Measurements from ENCODE around the gene ZNF653. TPM values are rescaled to one million over a fixed set of nuclear protein-coding genes. Genes with fewer than 3 reads are reported as not detected.

ZNF653 gene
- total and polyA plus RNA-seq, 9 of the 15 experiments (the other 6 are each of a cell fraction or from before 2014, with no cell fraction given), result 1.6 to 8.0 (median 4.2) TPM; not detected in 2

GRCh38 chr19:11482384-11483050 is 23.1 kb downstream of the ZNF653 start (continued):
- TF ChIP-seq PBX2 (CRISPR knock-in tag; IDR thresholded peaks at IDR 0.05; ENCODE audit: low read depth) (no peak), PBX2 (tag; conservative IDR thresholded peaks at IDR 0.05; ENCODE audit: low read depth) (no peak), RB1 (IDR thresholded peaks at IDR 0.05; ENCODE audit: low read depth) (peak; percentile 97)

DNA sequence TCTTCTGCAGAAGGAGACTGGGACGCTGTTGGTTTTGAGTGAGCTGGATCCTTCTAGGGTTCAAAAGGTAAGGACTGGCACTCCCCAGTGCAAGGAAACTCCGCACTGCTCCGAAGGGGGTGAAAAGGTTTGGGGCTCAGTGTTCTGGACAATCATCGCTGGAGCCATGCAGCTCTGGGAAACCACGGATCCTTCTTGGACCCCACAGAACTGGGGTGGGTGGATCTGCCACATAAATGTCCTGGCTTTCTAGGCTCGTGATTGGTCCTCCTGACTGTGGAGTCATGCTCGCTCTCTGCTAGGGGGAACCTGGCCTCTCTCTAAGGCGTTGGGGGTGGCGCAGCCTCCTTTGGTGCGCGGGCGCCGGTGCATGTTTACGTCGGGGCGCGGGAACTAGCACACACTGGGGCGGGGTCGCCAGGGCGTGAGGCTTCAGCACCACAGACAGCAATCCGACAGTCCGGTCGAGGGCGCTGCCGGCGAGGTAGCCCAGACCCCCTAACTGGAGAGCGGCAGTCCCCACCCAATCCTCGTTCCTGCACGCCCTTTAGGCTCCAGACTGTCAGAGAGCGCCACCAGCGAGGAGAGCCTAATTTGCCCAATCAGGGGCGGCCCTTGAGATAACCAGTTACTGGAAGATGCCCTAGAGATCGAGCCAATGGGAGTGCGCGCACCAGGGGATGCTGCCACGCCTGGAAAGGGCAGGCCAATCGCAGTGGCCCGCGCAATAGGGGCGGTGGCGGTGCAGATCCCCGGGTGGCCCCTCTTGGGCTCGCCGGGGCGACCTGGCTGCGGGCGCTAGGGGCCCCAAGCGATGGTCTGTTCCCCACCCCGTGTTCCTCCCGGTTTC is 23.9 kb downstream of the ZNF653 start:
- peaks cover 9 to 62% of the 10 kb centered on the region in 2 experiments; a peak in 4 of 5 replicates for H3K4me1 ChIP-seq (replicated peaks in 1 of 2; ENCODE audit: control insufficient read depth in 2 of 2, insufficient read depth in 2 of 2, low read length in 2 of 2)
- BruUV-seq (replicated peaks), result no TSS peak
- peak overlapping the region; percentile 51 for H3K4me2 ChIP-seq (ENCODE audit: insufficient read depth, low read length)
- H4K20me1 ChIP-seq (replicated peaks; ENCODE audit: control insufficient read depth, insufficient read depth, low read length), result no peaks in the 10 kb centered on the region; the same call in 1 of the 2 replicates
- H3K4me3 ChIP-seq, result peak overlapping the region; percentile 39
- FAIRE-seq, result peak; percentile 97
- H3K27ac ChIP-seq (ENCODE audit: extremely low read depth, low read depth, low read length), result peak overlapping the region; percentile 40; the same call in 1 of the 3 replicates
- POLR2A ChIA-PET, result interaction anchor here (0.5 to 1.1 kb wide), 3 partner anchors 33 to 195 kb away, joined by 3 to 4 read pairs (median 3); no protein-coding TSS in a partner anchor
- H3K9ac ChIP-seq (ENCODE audit: insufficient read depth in 1 of 2, low read depth in 2 of 2, low read length in 2 of 2), result peak overlapping the region in 1 of 2 experiments; percentile 81; a peak in 2 of 4 replicates
- in situ Hi-C loops (cut with MboI) (no loop called here), intact Hi-C loops (cut with micrococcal nuclease) (loop anchor here (2.0 to 10.0 kb wide), 3 partner anchors 29 to 187 kb away; partner anchors contain the start of genes EPOR and TSPAN16)
- DNase-seq (ENCODE audit: extremely low read depth in 1 of 4, low spot score in 3 of 4), result peak; percentile 91 to 95 (median 94)
- 2% methylated on average over 43 of the region's 50 CpGs for WGBS (ENCODE audit: insufficient coverage, low coverage, missing lambda C conversion rate)
- peak; percentile 91 for ATAC-seq
- H3K9me1 ChIP-seq (ENCODE audit: control insufficient read depth, insufficient read depth, low read length), result no peaks in the 10 kb centered on the region
- H3K36me3 ChIP-seq (ENCODE audit: control insufficient read depth, insufficient read depth, low read length), result no peaks in the 10 kb centered on the region
- H3K27me3 ChIP-seq (ENCODE audit: control insufficient read depth in 2 of 2, insufficient read depth in 2 of 2, low read length in 2 of 2), result no peaks in the 10 kb centered on the region; a peak in 1 of 5 replicates
- H2AFZ ChIP-seq (ENCODE audit: low read depth, low read length), result peak overlapping the region; percentile 87
- H3K9me3 ChIP-seq (replicated peaks; ENCODE audit: control insufficient read depth, insufficient read depth, low read depth, low read length), result no peaks in the 10 kb centered on the region
- H3K79me2 ChIP-seq (ENCODE audit: control insufficient read depth, insufficient read depth, low read length), result no peaks in the 10 kb centered on the region
- CTCF ChIA-PET (ENCODE audit: low intra/inter-chr PET ratio), result interaction anchor here (0.5 to 2.2 kb wide), 7 partner anchors 14 to 355 kb away, joined by 3 to 15 read pairs (median 3); no protein-coding TSS in a partner anchor
- TF ChIP-seq ZKSCAN3 (CRISPR knock-in tag; IDR thresholded peaks at IDR 0.05) (no peak), KAT2B (IDR thresholded peaks at IDR 0.05; ENCODE audit: low read depth, low read length) (no peak), HNRNPUL1 (IDR thresholded peaks at IDR 0.05; ENCODE audit: low read length) (no peak), CBFB (CRISPR knock-in tag; IDR thresholded peaks at IDR 0.05) (no peak), DPF2 (IDR thresholded peaks at IDR 0.05) (no peak), KDM5B (IDR thresholded peaks at IDR 0.05; ENCODE audit: insufficient replicate concordance, low read depth, low read length) (peak; percentile 18), SUPT5H (IDR thresholded peaks at IDR 0.05) (0 out of 2 replicates have a peak, but pooled peaks have one; percentile 4)
- TF ChIP-seq, protein P1, sequence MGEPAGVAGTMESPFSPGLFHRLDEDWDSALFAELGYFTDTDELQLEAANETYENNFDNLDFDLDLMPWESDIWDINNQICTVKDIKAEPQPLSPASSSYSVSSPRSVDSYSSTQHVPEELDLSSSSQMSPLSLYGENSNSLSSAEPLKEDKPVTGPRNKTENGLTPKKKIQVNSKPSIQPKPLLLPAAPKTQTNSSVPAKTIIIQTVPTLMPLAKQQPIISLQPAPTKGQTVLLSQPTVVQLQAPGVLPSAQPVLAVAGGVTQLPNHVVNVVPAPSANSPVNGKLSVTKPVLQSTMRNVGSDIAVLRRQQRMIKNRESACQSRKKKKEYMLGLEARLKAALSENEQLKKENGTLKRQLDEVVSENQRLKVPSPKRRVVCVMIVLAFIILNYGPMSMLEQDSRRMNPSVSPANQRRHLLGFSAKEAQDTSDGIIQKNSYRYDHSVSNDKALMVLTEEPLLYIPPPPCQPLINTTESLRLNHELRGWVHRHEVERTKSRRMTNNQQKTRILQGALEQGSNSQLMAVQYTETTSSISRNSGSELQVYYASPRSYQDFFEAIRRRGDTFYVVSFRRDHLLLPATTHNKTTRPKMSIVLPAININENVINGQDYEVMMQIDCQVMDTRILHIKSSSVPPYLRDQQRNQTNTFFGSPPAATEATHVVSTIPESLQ (CRISPR knock-in tag; IDR thresholded peaks at IDR 0.05), result no peak

Measured in K562 (cell line).